Thyroid gland (tissue), 4 donors: ENCODE results near the gene DNAAF1.

ENCODE experiments used
- POLR2A ChIP-seq, 2 donors: fragments of 450-650 bp; IDR thresholded peaks; one replicate each; pipeline ENCODE4 v1.6.1; 2017; ENCODE audit warnings: antibody characterized with exemption in 2 of 2, mild to moderate bottlenecking in 2 of 2, moderate library complexity in 1 of 2
- TF ChIP-seq, protein P1 (sequence below), 6 experiments: fragments of 200-600 bp in 3 of 6; fragments of 450-650 bp in 3 of 6; sonication (generic) in 3 of 6; IDR thresholded peaks; one replicate each; pipeline ENCODE4 v1.5.1; 2016 to 2019; ENCODE audit warnings: antibody characterized with exemption in 6 of 6, mild to moderate bottlenecking in 2 of 6, inconsistent platforms in 1 of 6, moderate library complexity in 1 of 6

DNA sequence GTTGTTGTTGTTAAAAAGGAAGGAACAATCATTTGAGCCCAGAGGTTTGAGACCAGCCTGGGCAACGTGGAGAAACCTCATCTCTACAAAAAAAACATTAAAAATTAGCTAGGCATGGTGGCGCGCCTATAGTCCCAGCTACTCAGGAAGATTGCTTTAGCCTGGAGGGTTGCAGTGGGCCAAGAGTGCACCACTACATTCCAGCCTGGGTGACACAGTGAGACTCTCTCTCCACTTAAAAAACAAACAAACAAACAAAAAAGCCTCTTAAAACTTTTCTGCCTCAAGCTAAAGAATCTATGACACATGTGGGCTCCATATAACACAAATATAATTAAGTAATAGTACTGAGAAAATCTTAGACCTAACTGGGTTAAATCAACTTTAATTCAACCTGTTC is 40.9 kb upstream of the DNAAF1 start:
- TF ChIP-seq, protein P1, sequence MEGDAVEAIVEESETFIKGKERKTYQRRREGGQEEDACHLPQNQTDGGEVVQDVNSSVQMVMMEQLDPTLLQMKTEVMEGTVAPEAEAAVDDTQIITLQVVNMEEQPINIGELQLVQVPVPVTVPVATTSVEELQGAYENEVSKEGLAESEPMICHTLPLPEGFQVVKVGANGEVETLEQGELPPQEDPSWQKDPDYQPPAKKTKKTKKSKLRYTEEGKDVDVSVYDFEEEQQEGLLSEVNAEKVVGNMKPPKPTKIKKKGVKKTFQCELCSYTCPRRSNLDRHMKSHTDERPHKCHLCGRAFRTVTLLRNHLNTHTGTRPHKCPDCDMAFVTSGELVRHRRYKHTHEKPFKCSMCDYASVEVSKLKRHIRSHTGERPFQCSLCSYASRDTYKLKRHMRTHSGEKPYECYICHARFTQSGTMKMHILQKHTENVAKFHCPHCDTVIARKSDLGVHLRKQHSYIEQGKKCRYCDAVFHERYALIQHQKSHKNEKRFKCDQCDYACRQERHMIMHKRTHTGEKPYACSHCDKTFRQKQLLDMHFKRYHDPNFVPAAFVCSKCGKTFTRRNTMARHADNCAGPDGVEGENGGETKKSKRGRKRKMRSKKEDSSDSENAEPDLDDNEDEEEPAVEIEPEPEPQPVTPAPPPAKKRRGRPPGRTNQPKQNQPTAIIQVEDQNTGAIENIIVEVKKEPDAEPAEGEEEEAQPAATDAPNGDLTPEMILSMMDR (IDR thresholded peaks at IDR 0.05): no peak
- TF ChIP-seq POLR2A (IDR thresholded peaks at IDR 0.05): no peak
